Astrocyte of the spinal cord (primary cell): Measurements from ENCODE around the gene BOD1.

Experiments
- DNase-seq: peaks from one replicate; pipeline ENCODE4 v3.0.0; 2011; ENCODE audit warnings: low read depth, low spot score
- H3K4me3 ChIP-seq: 2 replicates; pipeline ENCODE4 v1.5.1; 2011; ENCODE audit warnings: low read depth, mild to moderate bottlenecking, low read length, moderate library complexity
- in situ Hi-C: cut with HindIII; loops from 2 replicates; pipeline ENCODE4 v1.10.0; 2017; ENCODE audit warnings: low sequenced_read_pairs
- TF ChIP-seq, protein P1 (sequence below): IDR thresholded peaks from 2 replicates; pipeline ENCODE4 v1.5.1; 2012; ENCODE audit warnings: low read depth, mild to moderate bottlenecking, low read length, inconsistent platforms

BOD1 gene

DNA sequence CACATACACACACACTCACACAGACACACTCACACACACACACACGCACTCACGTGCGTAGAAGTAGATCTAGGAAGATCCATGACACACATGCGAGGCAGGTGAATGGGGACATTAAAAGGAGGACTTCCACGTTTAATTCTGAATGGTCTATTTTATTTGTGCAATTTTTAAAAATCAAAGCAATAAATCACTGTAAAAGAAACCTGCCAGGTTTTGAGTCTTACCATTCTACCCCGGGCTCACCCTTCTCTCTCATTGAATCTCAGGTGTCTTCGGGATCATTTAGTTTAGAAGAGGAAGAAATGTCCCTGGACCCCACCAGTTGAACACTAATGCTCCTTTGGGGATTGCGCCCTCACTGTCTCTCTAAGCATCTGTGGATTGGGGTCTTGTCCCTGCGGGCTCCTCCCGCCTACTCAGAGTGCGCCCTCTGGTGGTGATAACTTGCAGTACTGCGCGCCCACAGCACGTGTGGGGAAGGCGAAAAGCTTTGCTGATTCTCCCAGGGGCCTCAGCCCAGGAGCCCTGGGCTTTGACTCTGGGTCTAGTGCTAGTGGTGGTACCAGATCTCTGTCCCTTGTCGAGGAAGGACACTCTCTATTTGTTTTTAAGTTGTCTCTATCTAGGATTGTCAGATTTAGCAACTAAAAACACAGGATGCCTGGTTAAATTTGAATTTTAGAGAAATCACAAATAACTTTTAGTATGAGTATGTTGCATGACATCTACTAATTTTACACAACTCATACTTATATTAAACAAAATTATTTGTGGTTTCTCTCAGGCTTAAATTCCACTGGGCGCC lies 34.8 kb downstream of the BOD1 start:
- in situ Hi-C loops, result no loop called here
- DNase-seq, result peak; percentile 37
- TF ChIP-seq, protein P1, sequence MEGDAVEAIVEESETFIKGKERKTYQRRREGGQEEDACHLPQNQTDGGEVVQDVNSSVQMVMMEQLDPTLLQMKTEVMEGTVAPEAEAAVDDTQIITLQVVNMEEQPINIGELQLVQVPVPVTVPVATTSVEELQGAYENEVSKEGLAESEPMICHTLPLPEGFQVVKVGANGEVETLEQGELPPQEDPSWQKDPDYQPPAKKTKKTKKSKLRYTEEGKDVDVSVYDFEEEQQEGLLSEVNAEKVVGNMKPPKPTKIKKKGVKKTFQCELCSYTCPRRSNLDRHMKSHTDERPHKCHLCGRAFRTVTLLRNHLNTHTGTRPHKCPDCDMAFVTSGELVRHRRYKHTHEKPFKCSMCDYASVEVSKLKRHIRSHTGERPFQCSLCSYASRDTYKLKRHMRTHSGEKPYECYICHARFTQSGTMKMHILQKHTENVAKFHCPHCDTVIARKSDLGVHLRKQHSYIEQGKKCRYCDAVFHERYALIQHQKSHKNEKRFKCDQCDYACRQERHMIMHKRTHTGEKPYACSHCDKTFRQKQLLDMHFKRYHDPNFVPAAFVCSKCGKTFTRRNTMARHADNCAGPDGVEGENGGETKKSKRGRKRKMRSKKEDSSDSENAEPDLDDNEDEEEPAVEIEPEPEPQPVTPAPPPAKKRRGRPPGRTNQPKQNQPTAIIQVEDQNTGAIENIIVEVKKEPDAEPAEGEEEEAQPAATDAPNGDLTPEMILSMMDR, result peak; percentile 83
- no peak overlapping the region for H3K4me3 ChIP-seq

DNA sequence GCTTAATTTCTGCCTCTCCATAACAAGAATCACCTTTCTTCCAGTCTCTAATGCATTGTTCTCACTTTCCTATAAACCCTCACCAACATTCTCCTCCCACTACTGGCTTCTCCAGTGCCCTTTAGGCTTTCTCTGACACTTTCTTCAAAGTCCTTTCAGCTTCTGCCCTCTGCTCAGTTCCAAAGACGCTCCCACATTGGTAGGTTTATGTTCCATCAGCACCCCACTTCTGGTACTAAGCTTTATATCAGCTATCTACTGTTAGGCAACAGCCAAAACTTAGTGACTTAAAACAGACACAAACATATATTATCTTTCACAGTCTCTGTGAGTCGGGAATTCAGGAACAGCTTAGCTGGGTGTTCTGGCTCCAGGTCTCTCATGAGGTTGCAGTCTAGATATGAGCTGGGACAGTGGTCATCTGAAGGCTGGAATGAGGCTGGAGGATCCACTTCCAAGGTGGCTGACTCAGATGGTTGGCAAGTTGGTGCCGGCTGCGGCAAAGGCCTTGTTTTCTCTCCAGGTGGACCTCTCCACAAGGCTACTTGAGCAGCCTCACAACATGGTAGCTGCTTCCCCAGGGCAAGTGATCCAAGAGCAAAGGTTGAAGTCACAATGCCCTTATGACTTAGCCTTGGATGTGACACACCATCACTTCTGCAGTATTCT lies 37.4 kb downstream of the BOD1 start:
- DNase-seq, result no peak
- in situ Hi-C loops, result no loop called here
- TF ChIP-seq, protein P1, result no peak

DNA sequence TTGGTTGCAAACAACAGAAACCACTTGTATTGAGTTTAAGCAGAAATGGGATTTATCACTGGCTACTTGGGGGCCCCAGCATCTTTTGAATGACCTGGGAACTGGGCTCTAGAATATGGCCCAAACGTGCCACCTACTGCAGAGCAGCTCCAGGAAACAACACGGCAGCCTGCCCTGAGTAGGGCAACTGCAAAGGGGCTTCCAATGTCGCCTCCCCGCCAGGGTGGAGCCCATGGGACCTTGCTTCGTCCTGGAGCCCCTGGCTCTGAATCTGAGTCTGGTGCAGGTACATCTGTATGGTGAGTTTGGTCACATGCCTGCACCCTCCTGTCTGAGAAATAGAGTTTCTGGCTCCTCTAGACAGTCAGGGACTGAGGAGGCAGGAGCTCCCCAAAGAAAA lies 38.6 kb downstream of the BOD1 start:
- TF ChIP-seq, protein P1, result no peak
- in situ Hi-C loops, result no loop called here
- DNase-seq, result no peak

More for the DNA sequence above, 37.4 kb downstream of the BOD1 start:
- H3K4me3 ChIP-seq, result no peak overlapping the region

DNA sequence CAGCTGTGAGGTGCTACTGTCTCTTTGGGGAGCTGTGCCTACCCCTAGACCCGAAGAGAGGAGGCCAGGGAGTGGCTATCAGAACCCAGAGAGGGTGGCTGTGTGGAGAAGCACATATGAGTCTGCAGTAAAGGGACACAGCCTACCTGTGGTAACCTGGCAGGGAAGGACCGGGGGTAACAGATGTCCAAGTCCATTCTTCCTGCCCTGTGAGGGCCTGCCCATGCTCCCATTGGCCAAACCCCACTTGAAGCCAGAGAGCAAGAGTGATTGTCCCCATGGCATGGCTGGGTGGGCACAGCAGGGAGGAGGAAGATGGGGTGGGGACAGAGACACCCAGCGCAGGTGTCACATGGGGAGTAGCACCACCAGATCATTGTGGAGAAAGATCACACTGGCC lies 39.3 kb downstream of the BOD1 start:
- no peak for DNase-seq
- no peak overlapping the region for H3K4me3 ChIP-seq
- in situ Hi-C loops, result no loop called here
- TF ChIP-seq, protein P1, result no peak

More for the DNA sequence above, 38.6 kb downstream of the BOD1 start:
- H3K4me3 ChIP-seq, result no peak overlapping the region

DNA sequence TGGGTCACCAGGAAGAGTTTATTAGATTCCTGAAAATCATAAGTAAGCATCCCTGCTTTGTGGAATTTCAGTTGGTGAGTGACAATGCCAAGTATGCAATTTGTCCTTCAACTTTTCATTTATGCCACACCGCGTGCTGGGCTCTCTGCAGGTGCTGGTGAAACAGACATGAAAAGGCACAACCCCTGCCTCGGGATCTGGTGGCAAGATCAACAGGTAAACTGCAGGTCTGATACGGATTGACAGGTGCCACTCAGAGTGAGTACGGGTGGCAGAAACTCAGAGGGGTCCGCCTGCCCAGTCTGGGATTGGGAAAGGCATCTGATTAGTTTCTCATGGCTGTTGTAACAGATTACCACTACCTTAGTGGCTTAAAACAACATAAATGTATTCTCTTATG lies 40.5 kb downstream of the BOD1 start:
- TF ChIP-seq, protein P1, result no peak
- no peak overlapping the region for H3K4me3 ChIP-seq
- DNase-seq, result no peak
- in situ Hi-C loops, result no loop called here

DNA sequence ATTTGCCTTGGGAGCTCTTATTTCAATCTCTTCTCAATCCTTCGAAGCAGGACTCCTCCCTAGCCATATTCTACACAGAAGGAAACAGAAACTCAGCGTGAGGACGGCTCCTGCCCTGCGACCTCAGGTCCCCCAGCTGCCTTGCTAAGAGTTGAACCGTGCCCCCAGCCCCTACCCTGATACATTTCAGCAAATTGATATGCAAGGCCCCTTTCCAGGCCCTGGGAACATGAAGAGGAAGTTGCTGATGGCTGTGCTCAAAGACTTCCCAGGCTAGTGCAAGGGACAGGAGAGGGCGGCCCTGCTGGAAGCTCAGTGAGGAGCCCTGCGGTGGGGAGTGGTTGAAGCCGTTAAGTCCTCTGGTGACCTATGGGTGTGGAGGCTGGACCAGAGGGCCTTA lies 41.5 kb downstream of the BOD1 start:
- in situ Hi-C loops, result no loop called here
- no peak overlapping the region for H3K4me3 ChIP-seq
- no peak for DNase-seq
- TF ChIP-seq, protein P1, result no peak
